HG03139 (cell line): ENCODE results near the gene FAP.
A peak's percentile ranks its signal among the peaks of the same experiment; 100 is the strongest.

Source experiments
- ATAC-seq: cut with Tn5 transposase; IDR thresholded peaks from one replicate; pipeline ENCODE4 v1.9.1; 2021; ENCODE audit not compliant: unreplicated experiment

The FAP gene

GRCh38 chr2:162127422-162127821 lies 115.8 kb downstream of the FAP start:
- ATAC-seq: no peak

GRCh38 chr2:162126527-162126926 lies 116.7 kb downstream of the FAP start:
- peak; percentile 2 for ATAC-seq

GRCh38 chr2:162126111-162126519 lies 117.1 kb downstream of the FAP start:
- ATAC-seq: peak; percentile 90

- ATAC-seq: no peak
Measured at GRCh38 chr2:162125138-162125537, 118.1 kb downstream of the FAP start.

- peak; percentile 35 for ATAC-seq
Measured at GRCh38 chr2:162123806-162124758, 119.2 kb downstream of the FAP start.
